Prostate gland (tissue), 2 donors: Measurements from ENCODE around the gene BCAS3. TPM values are rescaled to one million over a fixed set of nuclear protein-coding genes. Genes with fewer than 3 reads are reported as not detected.

Source experiments
- DNase-seq: peaks from one replicate; pipeline ENCODE4 v3.0.0-alpha.2; 2019; ENCODE audit warnings: low spot score
- H3K27ac ChIP-seq, 2 donors: fragments of 200-600 bp; sonication (generic); 2 replicates each; pipeline ENCODE4 v1.5.1; 2017 to 2019
- H3K27me3 ChIP-seq: fragments of 200-600 bp; sonication (generic); replicated peaks from 2 replicates; pipeline ENCODE4 v1.5.1; 2019; ENCODE audit not compliant: insufficient read depth
- H3K36me3 ChIP-seq, 2 donors: fragments of 200-600 bp; sonication (generic); 1 replicate in 1 of 2; 2 replicates in 1 of 2; pipeline versions ENCODE4 v1.5.1 to v1.8.1; 2017 to 2019
- H3K4me1 ChIP-seq: fragments of 200-600 bp; sonication (generic); replicated peaks from 2 replicates; pipeline ENCODE4 v1.5.1; 2019
- H3K4me3 ChIP-seq, 2 donors: fragments of 200-600 bp; sonication (generic); 2 replicates each; pipeline ENCODE4 v1.5.1; 2017 to 2019
- H3K9me3 ChIP-seq: fragments of 200-600 bp; sonication (generic); 2 replicates; pipeline ENCODE4 v1.5.1; 2017
- POLR2A ChIP-seq: fragments of 450-650 bp; IDR thresholded peaks from one replicate; pipeline ENCODE4 v1.6.1; 2016; ENCODE audit warnings: antibody characterized with exemption, mild to moderate bottlenecking
- POLR2AphosphoS5 ChIP-seq: sonication (generic); formaldehyde crosslinking; IDR thresholded peaks from one replicate; pipeline ENCODE4 v1.6.1; 2017; ENCODE audit warnings: antibody characterized with exemption
- WGBS: methylation state at CpG from one replicate; pipeline ENCODE4 v1.1.5; 2018; 5-methylcytosine and 5-hydroxymethylcytosine counted together
- intact Hi-C: fragments of 100-400 bp; cut with DNase I; formaldehyde crosslinking; loops from one replicate; pipeline ENCODE4 v1.14.2; 2022
- total RNA-seq, 2 donors: library from RNA; depleted of rRNA; stranded (reverse); fragments of >200 nt; gene quantifications; one replicate each; pipeline ENCODE4 v1.1.0, GENCODE V29; 2016
- TF ChIP-seq, protein P1 (sequence below), 4 experiments: fragments of 200-600 bp in 2 of 4; fragments of 450-650 bp in 2 of 4; sonication (generic) in 2 of 4; IDR thresholded peaks; 1 replicate in 3 of 4; 2 replicates in 1 of 4; pipeline ENCODE4 v1.5.1; 2016 to 2019; ENCODE audit warnings: antibody characterized with exemption in 4 of 4, mild to moderate bottlenecking in 2 of 4, moderate library complexity in 2 of 4

The BCAS3 gene
- total RNA-seq, 2 donors from 2014 or later: 57.8 to 93.9 TPM

DNA sequence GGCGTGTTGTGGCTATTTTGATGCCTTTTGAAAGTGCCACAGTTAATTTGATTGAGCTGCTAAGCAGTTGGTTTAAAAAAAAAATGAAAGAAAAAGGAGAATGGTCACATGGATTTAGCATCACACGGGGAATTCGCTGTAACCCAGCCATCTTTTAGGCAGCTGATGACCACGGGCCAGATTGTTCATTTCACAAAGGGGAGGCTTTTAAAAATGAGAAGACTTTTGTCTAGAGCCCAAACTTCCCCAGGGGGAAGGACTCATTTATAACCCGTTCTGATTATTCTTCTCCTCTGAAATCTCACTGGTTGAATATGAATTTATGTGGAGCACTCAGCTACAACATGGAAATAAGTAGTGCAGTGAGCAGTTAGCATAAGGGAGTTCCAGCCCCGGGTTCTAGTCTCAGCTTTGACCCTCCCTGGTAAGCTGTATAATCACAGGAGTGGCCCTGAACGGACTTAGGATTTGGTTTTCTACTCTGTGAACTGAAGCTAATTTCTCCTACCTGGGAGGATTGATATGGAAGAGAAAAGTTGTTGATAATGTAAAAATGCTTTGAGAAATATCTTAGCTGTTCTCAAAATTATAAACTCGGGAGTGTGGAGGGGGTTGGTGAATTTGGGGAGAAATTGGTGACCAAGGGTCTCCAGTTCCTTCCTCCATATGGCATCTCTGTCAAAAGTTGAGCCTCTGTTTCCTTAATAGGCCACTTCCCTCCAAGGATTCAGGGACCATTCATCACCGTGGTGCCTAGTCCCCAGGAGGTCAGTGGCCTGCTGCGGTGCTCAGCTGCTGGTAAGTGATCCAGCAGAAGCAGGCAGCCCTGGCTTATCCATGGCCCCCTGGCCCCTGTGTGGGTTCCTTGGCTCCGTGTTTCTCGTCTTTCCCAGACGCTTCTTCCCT lies 645.6 kb downstream of the BCAS3 start:
- TF ChIP-seq POLR2AphosphoS5 (no peak), POLR2A (no peak)
- TF ChIP-seq, protein P1, sequence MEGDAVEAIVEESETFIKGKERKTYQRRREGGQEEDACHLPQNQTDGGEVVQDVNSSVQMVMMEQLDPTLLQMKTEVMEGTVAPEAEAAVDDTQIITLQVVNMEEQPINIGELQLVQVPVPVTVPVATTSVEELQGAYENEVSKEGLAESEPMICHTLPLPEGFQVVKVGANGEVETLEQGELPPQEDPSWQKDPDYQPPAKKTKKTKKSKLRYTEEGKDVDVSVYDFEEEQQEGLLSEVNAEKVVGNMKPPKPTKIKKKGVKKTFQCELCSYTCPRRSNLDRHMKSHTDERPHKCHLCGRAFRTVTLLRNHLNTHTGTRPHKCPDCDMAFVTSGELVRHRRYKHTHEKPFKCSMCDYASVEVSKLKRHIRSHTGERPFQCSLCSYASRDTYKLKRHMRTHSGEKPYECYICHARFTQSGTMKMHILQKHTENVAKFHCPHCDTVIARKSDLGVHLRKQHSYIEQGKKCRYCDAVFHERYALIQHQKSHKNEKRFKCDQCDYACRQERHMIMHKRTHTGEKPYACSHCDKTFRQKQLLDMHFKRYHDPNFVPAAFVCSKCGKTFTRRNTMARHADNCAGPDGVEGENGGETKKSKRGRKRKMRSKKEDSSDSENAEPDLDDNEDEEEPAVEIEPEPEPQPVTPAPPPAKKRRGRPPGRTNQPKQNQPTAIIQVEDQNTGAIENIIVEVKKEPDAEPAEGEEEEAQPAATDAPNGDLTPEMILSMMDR (IDR thresholded peaks at IDR 0.05): no peak
- peak overlapping the region; percentile 3 to 35 for H3K27ac ChIP-seq

DNA sequence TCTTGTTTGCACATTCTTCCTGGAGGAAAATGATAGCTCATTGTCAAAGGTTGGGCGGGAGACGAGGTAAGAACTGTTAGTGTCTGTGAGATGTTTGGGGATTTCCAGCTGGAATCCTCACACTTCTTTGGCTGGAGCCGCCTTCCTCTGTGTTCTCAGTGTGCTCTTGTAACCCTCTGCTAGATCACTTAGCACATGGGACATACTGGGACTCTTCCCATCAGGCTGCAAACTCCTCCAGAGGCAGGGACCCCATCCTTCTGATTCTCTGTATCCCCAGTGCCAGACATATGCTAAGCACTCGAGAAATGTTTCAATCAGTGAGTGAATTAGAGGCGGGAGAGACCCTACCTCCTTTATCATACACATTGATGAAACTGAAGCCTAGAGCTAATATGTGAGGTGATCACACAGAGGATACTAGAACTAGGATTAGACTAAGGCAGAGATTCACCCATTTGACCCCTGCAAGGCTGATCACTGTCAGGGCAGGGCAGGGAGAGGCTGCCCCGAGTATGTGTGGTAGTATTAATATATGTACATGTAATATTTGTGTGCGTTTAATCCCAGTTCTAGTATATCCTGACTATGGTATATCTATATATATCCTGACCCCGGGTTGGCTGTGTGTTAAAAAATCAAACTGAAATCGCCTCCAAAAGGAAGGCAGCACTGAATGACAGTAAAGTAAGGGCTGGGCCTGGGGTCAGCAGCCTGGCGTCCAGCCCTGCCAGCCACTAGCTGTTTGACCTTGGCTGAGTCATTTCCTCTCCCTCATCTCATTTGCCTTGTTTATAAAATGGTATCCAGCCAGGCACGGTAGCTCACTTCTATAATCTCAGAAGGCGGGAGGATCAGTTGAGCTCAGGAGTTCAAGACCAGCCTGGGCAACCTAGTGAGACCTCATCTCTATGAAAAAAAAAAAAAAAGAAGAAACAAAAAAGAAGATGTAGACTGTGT lies 646.5 kb downstream of the BCAS3 start:
- Histone ChIP-seq H3K9me3 (no peaks in the 10 kb centered on the region), H3K27me3 (no peaks in the 10 kb centered on the region), H3K36me3 (no peaks in the 10 kb centered on the region), H3K4me1 (no peaks in the 10 kb centered on the region), H3K27ac (peak overlapping the region; percentile 3 to 35), H3K4me3 (no peak overlapping the region)
- intact Hi-C loops: no loop called here
- WGBS: 81% methylated on average over 12 of the region's 12 CpGs
- no peak for DNase-seq
- TF ChIP-seq POLR2AphosphoS5 (no peak), POLR2A (no peak)
- TF ChIP-seq, protein P1 (IDR thresholded peaks at IDR 0.05): no peak

More for the DNA sequence above, 645.6 kb downstream of the BCAS3 start:
- intact Hi-C loops: no loop called here
- H3K27me3 ChIP-seq: no peaks in the 10 kb centered on the region
- DNase-seq: no peak
- no peaks in the 10 kb centered on the region for H3K36me3 ChIP-seq
- H3K4me1 ChIP-seq: no peaks in the 10 kb centered on the region
- 50% methylated on average over 13 of the region's 13 CpGs for WGBS
- H3K4me3 ChIP-seq: no peak overlapping the region
- no peaks in the 10 kb centered on the region for H3K9me3 ChIP-seq

DNA sequence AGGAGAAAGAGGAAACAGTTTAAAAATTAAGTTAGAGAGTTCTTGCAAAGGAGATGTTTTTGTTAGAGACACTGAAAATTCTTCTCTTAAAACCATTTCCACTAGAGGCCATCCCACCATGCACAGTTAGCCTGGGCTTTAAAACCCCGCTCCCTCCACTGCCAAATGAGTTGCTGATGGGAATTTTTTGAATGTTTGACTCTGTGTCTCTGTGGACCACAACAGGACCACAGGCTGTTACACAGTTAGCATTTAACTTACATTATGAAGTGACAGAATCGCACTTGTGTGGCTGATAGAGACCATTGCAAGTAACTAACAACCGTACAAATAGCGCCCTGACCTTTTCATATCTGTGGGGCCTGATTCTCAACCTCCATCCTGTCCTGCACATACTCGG lies 647.3 kb downstream of the BCAS3 start:
- intact Hi-C loops: no loop called here
- TF ChIP-seq, protein P1 (IDR thresholded peaks at IDR 0.05): no peak
- TF ChIP-seq POLR2A (no peak), POLR2AphosphoS5 (no peak)
- Histone ChIP-seq H3K4me1 (no peaks in the 10 kb centered on the region), H3K4me3 (no peak overlapping the region), H3K27ac (no peak overlapping the region), H3K9me3 (no peaks in the 10 kb centered on the region), H3K27me3 (no peaks in the 10 kb centered on the region), H3K36me3 (no peaks in the 10 kb centered on the region)
- no peak for DNase-seq
- WGBS: 89% methylated on average over 5 of the region's 5 CpGs

DNA sequence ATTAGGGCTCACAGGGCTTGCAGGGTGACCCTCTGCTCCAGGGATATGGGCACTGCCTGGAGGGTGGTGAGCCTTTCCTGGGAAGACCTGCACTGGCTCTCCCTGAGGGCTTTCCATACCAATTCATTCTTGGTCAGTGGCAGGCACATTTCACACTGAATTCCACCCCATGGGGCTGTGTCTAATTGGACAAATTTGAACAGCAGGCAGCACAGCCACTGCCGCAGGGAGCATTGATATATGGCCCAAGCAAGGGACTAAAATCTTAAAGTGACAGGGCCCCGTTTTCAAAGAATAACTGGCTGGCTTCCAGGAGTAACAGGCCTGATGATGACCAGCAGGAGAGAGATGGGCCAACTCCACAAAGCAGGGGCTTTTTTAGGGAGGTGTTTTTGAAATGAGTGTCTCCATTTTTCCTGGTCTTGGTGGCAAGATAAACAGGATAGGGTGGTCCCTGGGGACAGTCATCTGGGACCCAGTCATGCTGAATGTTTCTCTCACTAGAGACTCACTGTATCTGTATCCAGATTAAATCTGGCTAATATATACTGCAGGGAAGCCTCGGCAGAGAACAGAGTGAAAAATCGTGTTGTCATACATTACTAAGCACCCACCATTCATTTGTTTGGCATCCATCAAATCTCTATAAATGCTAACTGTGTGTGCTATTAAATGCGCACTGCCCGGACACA lies 647.9 kb downstream of the BCAS3 start:
- Histone ChIP-seq H3K4me1 (no peaks in the 10 kb centered on the region), H3K36me3 (no peaks in the 10 kb centered on the region), H3K27me3 (no peaks in the 10 kb centered on the region), H3K4me3 (no peak overlapping the region), H3K27ac (no peak overlapping the region), H3K9me3 (no peaks in the 10 kb centered on the region)
- DNase-seq: no peak
- intact Hi-C loops: no loop called here
- TF ChIP-seq POLR2A (no peak), POLR2AphosphoS5 (no peak)
- TF ChIP-seq, protein P1 (IDR thresholded peaks at IDR 0.05): no peak
- whole genome bisulfite sequencing: 44% methylated on average over 6 of the region's 6 CpGs
